ENCODE data around the gene CAST.

- TF ChIP-seq CTCF (IDR thresholded peaks at IDR 0.05; ENCODE audit: low read length) (peak; percentile 22; the same call in 1 of the 2 replicates), EZH2 (IDR thresholded peaks at IDR 0.05; ENCODE audit: borderline replicate concordance, low read length) (no peak)
Observed at GRCh38 chr5:96822686-96823459, 160.7 kb downstream of the CAST start.

Measured in OCI-LY1 (cell line).